GM19328 (cell line): Measurements from ENCODE around the gene TOP2A.

Source experiments
- ATAC-seq: cut with Tn5 transposase; IDR thresholded peaks from one replicate; pipeline ENCODE4 v1.9.1; 2021; ENCODE audit warnings: mild to moderate bottlenecking, moderate library complexity; ENCODE audit not compliant: unreplicated experiment

The TOP2A gene

GRCh38 chr17:40347319-40348135 is 70.2 kb downstream of the TOP2A start:
- no peak for ATAC-seq

GRCh38 chr17:40346765-40347158 is 70.9 kb downstream of the TOP2A start:
- ATAC-seq, result no peak

- ATAC-seq, result no peak
These were observed 71.5 kb downstream of the TOP2A start for GRCh38 chr17:40345994-40346764.

GRCh38 chr17:40345161-40345993 is 72.3 kb downstream of the TOP2A start:
- ATAC-seq, result no peak

- ATAC-seq, result no peak
These were observed 73.1 kb downstream of the TOP2A start for GRCh38 chr17:40344421-40345160.

GRCh38 chr17:40343219-40344119 is 74.2 kb downstream of the TOP2A start:
- no peak for ATAC-seq

GRCh38 chr17:40342504-40343218 is 75.0 kb downstream of the TOP2A start:
- no peak for ATAC-seq

GRCh38 chr17:40341808-40342503 is 75.7 kb downstream of the TOP2A start:
- ATAC-seq, result no peak

- ATAC-seq, result peak; percentile 53
These were observed 76.6 kb downstream of the TOP2A start for GRCh38 chr17:40340880-40341807.

- ATAC-seq, result no peak
These were observed 77.4 kb downstream of the TOP2A start for GRCh38 chr17:40340327-40340726.

GRCh38 chr17:40338941-40339649 is 78.6 kb downstream of the TOP2A start:
- ATAC-seq, result no peak
